Fibroblast of the aortic adventitia (primary cell): ENCODE data around the gene PPP1R3A. TPM values are rescaled to one million over a fixed set of nuclear protein-coding genes. Genes with fewer than 3 reads are reported as not detected.
A peak's percentile ranks its signal among the peaks of the same experiment; 100 is the strongest.

Experiments
- DNase-seq: peaks from one replicate; pipeline ENCODE4 v3.0.0-alpha.2; 2010; ENCODE audit warnings: low read depth
- H3K4me3 ChIP-seq: 2 replicates; pipeline ENCODE4 v1.5.1; 2011; ENCODE audit warnings: low read depth, mild to moderate bottlenecking, control low read depth, low read length, moderate library complexity
- total RNA-seq: library from RNA; depleted of rRNA; stranded (reverse); fragments of >200 nt; gene quantifications from 2 replicates; pipeline ENCODE4 v1.2.3, GENCODE V29; 2012; ENCODE audit warnings: low replicate concordance
- TF ChIP-seq, protein P1 (sequence below): IDR thresholded peaks from 2 replicates; pipeline ENCODE4 v1.5.1; 2011; ENCODE audit warnings: mild to moderate bottlenecking, low read length, control low read depth, inconsistent platforms; ENCODE audit not compliant: insufficient read depth

PPP1R3A gene
- total RNA-seq, 1 donor = not detected

DNA sequence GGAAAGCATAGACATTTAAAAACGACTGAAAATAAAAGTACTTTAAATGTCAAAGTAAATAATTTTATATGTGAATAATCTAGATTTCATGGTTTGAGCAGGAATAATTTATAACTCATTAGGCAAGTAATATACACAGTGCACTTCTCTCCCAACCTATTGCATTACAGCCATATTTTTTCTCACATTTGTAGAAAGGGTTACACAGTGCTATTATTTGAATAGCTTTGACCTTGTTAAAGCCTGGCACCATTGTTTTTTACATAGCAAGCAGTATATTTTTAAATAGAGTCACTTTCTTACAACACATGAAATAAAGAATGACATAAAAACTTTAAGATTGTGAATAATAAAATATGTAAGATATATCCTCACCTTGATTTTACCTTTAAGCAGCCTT is 969 bp downstream of the PPP1R3A start:
- H3K4me3 ChIP-seq = no peak overlapping the region
- DNase-seq = no peak
- TF ChIP-seq, protein P1, sequence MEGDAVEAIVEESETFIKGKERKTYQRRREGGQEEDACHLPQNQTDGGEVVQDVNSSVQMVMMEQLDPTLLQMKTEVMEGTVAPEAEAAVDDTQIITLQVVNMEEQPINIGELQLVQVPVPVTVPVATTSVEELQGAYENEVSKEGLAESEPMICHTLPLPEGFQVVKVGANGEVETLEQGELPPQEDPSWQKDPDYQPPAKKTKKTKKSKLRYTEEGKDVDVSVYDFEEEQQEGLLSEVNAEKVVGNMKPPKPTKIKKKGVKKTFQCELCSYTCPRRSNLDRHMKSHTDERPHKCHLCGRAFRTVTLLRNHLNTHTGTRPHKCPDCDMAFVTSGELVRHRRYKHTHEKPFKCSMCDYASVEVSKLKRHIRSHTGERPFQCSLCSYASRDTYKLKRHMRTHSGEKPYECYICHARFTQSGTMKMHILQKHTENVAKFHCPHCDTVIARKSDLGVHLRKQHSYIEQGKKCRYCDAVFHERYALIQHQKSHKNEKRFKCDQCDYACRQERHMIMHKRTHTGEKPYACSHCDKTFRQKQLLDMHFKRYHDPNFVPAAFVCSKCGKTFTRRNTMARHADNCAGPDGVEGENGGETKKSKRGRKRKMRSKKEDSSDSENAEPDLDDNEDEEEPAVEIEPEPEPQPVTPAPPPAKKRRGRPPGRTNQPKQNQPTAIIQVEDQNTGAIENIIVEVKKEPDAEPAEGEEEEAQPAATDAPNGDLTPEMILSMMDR = no peak

DNA sequence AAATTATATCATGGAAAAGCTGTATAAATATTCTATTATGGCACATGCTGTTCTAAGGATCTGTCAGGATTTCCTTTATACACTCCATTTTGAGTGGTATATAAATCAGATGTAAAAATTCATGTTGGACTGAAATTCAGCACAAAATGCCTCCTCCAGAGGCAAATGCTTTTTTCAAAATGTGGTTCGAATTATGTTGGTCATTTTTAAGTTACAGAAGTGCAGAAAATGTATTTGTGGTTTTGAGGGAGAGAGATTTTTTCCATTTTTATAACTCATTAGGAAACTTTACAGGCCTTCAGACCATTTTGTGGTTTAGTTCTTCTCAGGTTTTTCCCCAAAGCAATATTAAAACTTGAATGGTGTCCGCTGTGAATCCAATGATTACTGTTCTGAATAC is 2.9 kb downstream of the PPP1R3A start:
- no peak for DNase-seq
- TF ChIP-seq, protein P1 = no peak

DNA sequence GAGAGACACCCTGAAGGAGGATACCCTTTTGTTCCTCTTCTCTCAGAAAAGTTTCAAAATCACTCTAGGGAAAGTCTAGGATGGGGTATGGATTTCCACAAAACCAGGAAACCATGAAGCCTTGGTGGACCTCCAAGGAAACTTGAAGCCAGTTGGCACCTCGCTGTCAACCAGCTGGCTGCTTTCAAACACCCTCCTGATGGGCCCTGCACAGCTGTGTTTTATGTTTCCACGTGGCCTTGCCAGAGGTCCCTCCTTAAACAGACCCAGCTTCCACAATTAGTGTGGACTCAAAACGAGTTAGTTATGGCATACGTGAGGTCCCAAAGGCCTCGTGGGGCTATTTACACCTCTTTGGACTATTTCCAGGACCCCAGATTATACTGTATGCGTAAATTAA is 5.9 kb downstream of the PPP1R3A start:
- no peak overlapping the region for H3K4me3 ChIP-seq
- DNase-seq = no peak
- TF ChIP-seq, protein P1 = no peak

More for the DNA sequence above, 2.9 kb downstream of the PPP1R3A start:
- H3K4me3 ChIP-seq = no peak overlapping the region

DNA sequence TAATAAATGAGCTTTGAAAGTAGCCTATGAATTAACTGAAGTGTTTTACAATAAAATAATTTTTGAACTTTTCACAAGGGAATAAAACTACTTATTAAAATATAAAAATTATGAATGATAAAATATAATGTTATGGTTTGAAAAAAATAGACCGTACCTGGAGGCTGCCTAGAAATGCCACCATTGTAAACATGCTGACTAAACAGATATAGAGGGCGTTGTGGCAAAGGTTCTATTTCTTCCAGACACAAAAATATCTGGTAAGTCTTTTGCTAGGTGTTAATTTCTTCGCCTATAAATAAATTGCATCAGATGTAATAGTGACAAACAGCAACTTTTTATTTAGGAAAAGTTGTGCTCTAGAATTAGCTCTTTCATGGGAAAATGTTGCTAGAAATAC is 11.2 kb downstream of the PPP1R3A start:
- DNase-seq = no peak
- TF ChIP-seq, protein P1 = no peak
- H3K4me3 ChIP-seq = no peak overlapping the region

DNA sequence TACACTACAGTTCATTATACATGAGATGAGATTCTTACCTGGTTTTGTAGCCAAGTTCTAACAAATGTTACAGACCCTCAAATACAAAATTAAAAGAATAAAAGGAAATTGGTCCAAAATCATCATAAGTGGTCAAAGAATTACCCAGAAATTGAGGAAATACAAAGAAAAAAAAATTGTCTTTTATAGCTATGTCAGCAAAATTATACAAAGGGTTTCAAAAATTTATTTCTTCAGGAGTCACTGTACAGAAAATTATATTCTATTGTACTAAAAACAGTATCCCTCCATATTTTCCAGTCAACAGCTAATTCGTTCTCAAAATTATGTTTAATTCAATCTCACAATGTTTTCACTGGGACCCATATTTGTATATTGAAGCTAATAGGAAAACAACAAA is 14.3 kb downstream of the PPP1R3A start:
- DNase-seq = no peak
- H3K4me3 ChIP-seq = no peak overlapping the region
- TF ChIP-seq, protein P1 = no peak

DNA sequence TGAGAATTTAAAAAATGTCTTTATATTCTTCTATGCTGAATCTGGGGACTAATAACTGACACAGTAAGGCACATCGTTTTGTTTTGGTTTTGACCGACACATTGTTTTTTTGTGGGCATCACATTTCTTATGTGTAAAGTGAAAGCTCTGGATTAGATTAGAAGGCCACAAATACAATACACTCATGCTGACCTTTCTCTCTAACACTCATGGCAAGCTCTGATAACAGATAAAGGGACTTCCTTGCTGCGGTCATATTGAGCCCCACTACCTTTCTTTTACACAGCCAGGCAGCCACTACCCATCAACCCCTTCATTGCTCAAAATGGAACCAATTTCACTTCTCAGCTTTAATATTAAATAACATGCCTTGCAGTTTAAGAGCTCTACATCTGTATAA is 26.0 kb downstream of the PPP1R3A start:
- TF ChIP-seq, protein P1 = no peak
- DNase-seq = peak; percentile 1
- H3K4me3 ChIP-seq = no peak overlapping the region

- TF ChIP-seq, protein P1 = no peak
- peak; percentile 36 for DNase-seq
- H3K4me3 ChIP-seq = no peak overlapping the region
Observed at GRCh38 chr7:113891828-113892227, 27.0 kb downstream of the PPP1R3A start.
